OCI-LY7 (cell line): ENCODE measurements around the gene CREB3L1.

Experiments used
- CTCF ChIP-seq: fragments of 200-600 bp; sonication (generic); conservative IDR thresholded peaks from 2 replicates; pipeline ENCODE4 v1.5.1; 2014; ENCODE audit warnings: mild to moderate bottlenecking, antibody characterized with exemption, low read length, moderate library complexity, mixed read lengths
- EZH2phosphoT487 ChIP-seq: fragments of 200-600 bp; sonication (generic); IDR thresholded peaks from 2 replicates; pipeline ENCODE4 v1.6.1; 2018; ENCODE audit warnings: low read depth, borderline replicate concordance, mild to moderate bottlenecking, mixed run types, antibody characterized with exemption, low read length, moderate library complexity, mixed read lengths

- TF ChIP-seq CTCF (no peak), EZH2phosphoT487 (no peak)
Measured at GRCh38 chr11:46242041-46242951, 35.2 kb upstream of the CREB3L1 start.
